ENCODE results near the gene TNFRSF17.
"Not testable (repeated sequence)": the region's sequence is repeated elsewhere in the genome, so short reads cannot be mapped to it uniquely, and the experiment has no call there.

TNFRSF17 gene

GRCh38 chr16:11941945-11942344, 23.1 kb upstream of the TNFRSF17 start, which contains the start of gene NPIPB2:
Gene NPIPB2 (minus strand): TSS chr16:11942045. CDS start chr16:11942045, 0 bp downstream.
- not testable (repeated sequence) for DNase-seq; ATAC-seq (ENCODE audit: insufficient read depth, low read depth); H3K4me1 ChIP-seq (ENCODE audit: insufficient read depth, low read length); H3K27me3 ChIP-seq (ENCODE audit: insufficient read depth, low read length, poor library complexity); H3K4me3 ChIP-seq (ENCODE audit: low read depth in 1 of 2, low read length in 2 of 2); H3K4me2 ChIP-seq (ENCODE audit: insufficient read depth, low read length); H3K9me3 ChIP-seq (ENCODE audit: insufficient read depth, low read length, severe bottlenecking); H3K9ac ChIP-seq (ENCODE audit: low read depth, low read length); H2AFZ ChIP-seq (ENCODE audit: low read depth, low read length); H3K79me2 ChIP-seq (ENCODE audit: insufficient read depth, low read length); H3K27ac ChIP-seq (ENCODE audit: low read length); H3K36me3 ChIP-seq (ENCODE audit: insufficient read depth, low read length); H4K20me1 ChIP-seq (ENCODE audit: insufficient read depth, low read length)

- no peaks in the 10 kb centered on the region for H3K27me3 ChIP-seq (ENCODE audit: insufficient read depth, low read length, poor library complexity)
- DNase-seq (no peak), ATAC-seq (ENCODE audit: insufficient read depth, low read depth) (no peak)
- H3K79me2 ChIP-seq (ENCODE audit: insufficient read depth, low read length) = no peaks in the 10 kb centered on the region
- no peaks in the 10 kb centered on the region for H3K9me3 ChIP-seq (ENCODE audit: insufficient read depth, low read length, severe bottlenecking)
- H3K4me2 ChIP-seq (ENCODE audit: insufficient read depth, low read length) = no peak overlapping the region
- no peak overlapping the region for H3K27ac ChIP-seq (ENCODE audit: low read length)
- TF ChIP-seq EZH2 (IDR thresholded peaks at IDR 0.05; ENCODE audit: borderline replicate concordance, low read depth, low read length, severe bottlenecking) (no peak), CTCF (IDR thresholded peaks at IDR 0.05; ENCODE audit: borderline replicate concordance, extremely low read depth, low read length, poor library complexity, severe bottlenecking) (no peak)
- no peak overlapping the region for H3K9ac ChIP-seq (ENCODE audit: low read depth, low read length)
- H3K4me3 ChIP-seq (ENCODE audit: low read depth in 1 of 2, low read length in 2 of 2) = no peak overlapping the region
- no peak overlapping the region for H2AFZ ChIP-seq (ENCODE audit: low read depth, low read length)
- H4K20me1 ChIP-seq (ENCODE audit: insufficient read depth, low read length) = no peaks in the 10 kb centered on the region
- no peaks in the 10 kb centered on the region for H3K4me1 ChIP-seq (ENCODE audit: insufficient read depth, low read length)
- H3K36me3 ChIP-seq (ENCODE audit: insufficient read depth, low read length) = no peaks in the 10 kb centered on the region
Measured at GRCh38 chr16:11946433-11946832, 18.6 kb upstream of the TNFRSF17 start.

GRCh38 chr16:11948819-11949218, 16.2 kb upstream of the TNFRSF17 start:
- no peak overlapping the region for H3K4me2 ChIP-seq (ENCODE audit: insufficient read depth, low read length)
- no peak overlapping the region for H3K4me3 ChIP-seq (ENCODE audit: low read depth in 1 of 2, low read length in 2 of 2)
- H3K79me2 ChIP-seq (ENCODE audit: insufficient read depth, low read length) = no peaks in the 10 kb centered on the region
- no peak for TF ChIP-seq EZH2 (IDR thresholded peaks at IDR 0.05; ENCODE audit: borderline replicate concordance, low read depth, low read length, severe bottlenecking)
- TF ChIP-seq CTCF (IDR thresholded peaks at IDR 0.05; ENCODE audit: borderline replicate concordance, extremely low read depth, low read length, poor library complexity, severe bottlenecking) = no peak
- ATAC-seq (ENCODE audit: insufficient read depth, low read depth) (no peak), DNase-seq (no peak)
- no peak overlapping the region for H3K9ac ChIP-seq (ENCODE audit: low read depth, low read length)
- H3K27me3 ChIP-seq (ENCODE audit: insufficient read depth, low read length, poor library complexity) = no peaks in the 10 kb centered on the region
- H3K4me1 ChIP-seq (ENCODE audit: insufficient read depth, low read length) = no peaks in the 10 kb centered on the region
- H3K36me3 ChIP-seq (ENCODE audit: insufficient read depth, low read length) = no peaks in the 10 kb centered on the region
- no peak overlapping the region for H3K27ac ChIP-seq (ENCODE audit: low read length)
- H4K20me1 ChIP-seq (ENCODE audit: insufficient read depth, low read length) = no peaks in the 10 kb centered on the region
- H2AFZ ChIP-seq (ENCODE audit: low read depth, low read length) = no peak overlapping the region
- H3K9me3 ChIP-seq (ENCODE audit: insufficient read depth, low read length, severe bottlenecking) = no peaks in the 10 kb centered on the region

GRCh38 chr16:11949527-11949926, 15.5 kb upstream of the TNFRSF17 start:
- Histone ChIP-seq H3K9ac (ENCODE audit: low read depth, low read length) (no peak overlapping the region), H3K27me3 (ENCODE audit: insufficient read depth, low read length, poor library complexity) (no peaks in the 10 kb centered on the region), H2AFZ (ENCODE audit: low read depth, low read length) (no peak overlapping the region), H3K27ac (ENCODE audit: low read length) (no peak overlapping the region), H3K4me2 (ENCODE audit: insufficient read depth, low read length) (no peak overlapping the region), H4K20me1 (ENCODE audit: insufficient read depth, low read length) (no peaks in the 10 kb centered on the region), H3K36me3 (ENCODE audit: insufficient read depth, low read length) (no peaks in the 10 kb centered on the region), H3K79me2 (ENCODE audit: insufficient read depth, low read length) (no peaks in the 10 kb centered on the region), H3K9me3 (ENCODE audit: insufficient read depth, low read length, severe bottlenecking) (no peaks in the 10 kb centered on the region), H3K4me3 (ENCODE audit: low read depth in 1 of 2, low read length in 2 of 2) (no peak overlapping the region), H3K4me1 (ENCODE audit: insufficient read depth, low read length) (no peaks in the 10 kb centered on the region)
- TF ChIP-seq EZH2 (IDR thresholded peaks at IDR 0.05; ENCODE audit: borderline replicate concordance, low read depth, low read length, severe bottlenecking) (no peak), CTCF (IDR thresholded peaks at IDR 0.05; ENCODE audit: borderline replicate concordance, extremely low read depth, low read length, poor library complexity, severe bottlenecking) (peak; percentile 65)
- DNase-seq (peak; percentile 24), ATAC-seq (ENCODE audit: insufficient read depth, low read depth) (peak; percentile 59)
